HG02938 (cell line): Measurements from ENCODE around the gene CSRNP3.

Experiments used
- ATAC-seq: cut with Tn5 transposase; IDR thresholded peaks from one replicate; pipeline ENCODE4 v1.9.1; 2021; ENCODE audit warnings: mild to moderate bottlenecking, moderate library complexity; ENCODE audit not compliant: unreplicated experiment

Gene CSRNP3, protein sequence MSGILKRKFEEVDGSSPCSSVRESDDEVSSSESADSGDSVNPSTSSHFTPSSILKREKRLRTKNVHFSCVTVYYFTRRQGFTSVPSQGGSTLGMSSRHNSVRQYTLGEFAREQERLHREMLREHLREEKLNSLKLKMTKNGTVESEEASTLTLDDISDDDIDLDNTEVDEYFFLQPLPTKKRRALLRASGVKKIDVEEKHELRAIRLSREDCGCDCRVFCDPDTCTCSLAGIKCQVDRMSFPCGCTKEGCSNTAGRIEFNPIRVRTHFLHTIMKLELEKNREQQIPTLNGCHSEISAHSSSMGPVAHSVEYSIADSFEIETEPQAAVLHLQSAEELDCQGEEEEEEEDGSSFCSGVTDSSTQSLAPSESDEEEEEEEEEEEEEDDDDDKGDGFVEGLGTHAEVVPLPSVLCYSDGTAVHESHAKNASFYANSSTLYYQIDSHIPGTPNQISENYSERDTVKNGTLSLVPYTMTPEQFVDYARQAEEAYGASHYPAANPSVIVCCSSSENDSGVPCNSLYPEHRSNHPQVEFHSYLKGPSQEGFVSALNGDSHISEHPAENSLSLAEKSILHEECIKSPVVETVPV

DNA sequence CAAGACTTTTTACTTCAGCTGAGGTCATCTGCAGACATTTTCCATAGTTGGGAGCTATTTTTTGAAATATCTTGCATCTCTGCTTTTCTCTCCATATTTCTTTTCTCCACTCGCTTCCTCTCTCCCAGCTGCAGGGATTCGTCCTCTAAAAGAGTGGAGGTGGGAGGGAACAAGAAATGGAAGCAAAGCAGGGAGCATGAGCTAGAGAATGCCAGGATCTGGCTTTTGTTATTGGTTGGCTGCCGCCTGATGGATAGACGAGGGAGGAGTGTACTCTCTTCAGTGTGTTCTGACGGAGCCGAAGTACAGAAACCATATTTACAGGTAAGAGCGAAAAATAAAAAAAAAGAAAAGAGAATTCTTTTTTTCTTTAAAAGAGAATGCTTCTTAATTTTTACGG lies at the start of gene CSRNP3:
Gene CSRNP3 (plus strand): TSS at position 282 of the 400 bp plus-strand sequence. CDS start 125,368 bp downstream, outside the sequence.
- no peak for ATAC-seq

- no peak for ATAC-seq
Measured at GRCh38 chr2:165420231-165420630, 49.3 kb upstream of the CSRNP3 start.

DNA sequence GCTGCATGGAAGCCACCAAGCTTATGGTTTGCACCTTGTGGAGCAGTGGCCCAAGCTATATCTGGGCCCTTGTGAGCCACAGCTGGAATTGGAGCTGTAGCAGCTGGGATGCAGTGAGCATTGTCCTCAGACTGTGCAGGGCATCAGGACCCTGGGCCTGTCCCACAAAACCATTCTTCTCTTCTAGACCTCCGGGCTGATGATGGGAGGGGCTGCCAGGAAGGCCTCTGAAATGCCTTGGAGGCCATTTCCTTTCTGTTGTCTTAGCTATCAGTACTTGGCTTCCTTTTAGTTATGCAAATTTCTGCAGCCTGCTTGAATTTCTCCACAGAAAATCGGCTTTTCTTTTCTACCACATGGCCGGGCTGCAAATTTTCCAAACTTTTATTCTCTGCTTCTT lies 46.4 kb upstream of the CSRNP3 start:
- no peak for ATAC-seq

DNA sequence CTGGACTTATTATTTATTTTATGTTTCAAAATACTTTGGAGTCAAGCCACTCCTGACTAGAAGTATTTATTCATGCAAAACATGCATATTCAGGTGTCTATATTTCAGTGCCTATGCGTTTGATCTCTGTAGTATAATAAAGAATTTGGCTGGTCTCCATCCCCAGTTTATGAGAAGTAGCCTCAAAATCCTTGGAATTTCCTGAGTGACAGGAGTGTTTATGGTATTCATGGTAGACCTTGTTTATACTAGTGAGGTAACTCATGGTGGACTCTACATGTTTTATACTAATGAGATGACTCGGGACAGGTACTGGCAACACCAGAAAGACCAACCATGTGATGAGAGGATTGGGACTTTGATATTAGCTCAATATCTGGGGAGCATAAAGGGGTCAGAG lies 43.9 kb upstream of the CSRNP3 start:
- ATAC-seq: no peak

DNA sequence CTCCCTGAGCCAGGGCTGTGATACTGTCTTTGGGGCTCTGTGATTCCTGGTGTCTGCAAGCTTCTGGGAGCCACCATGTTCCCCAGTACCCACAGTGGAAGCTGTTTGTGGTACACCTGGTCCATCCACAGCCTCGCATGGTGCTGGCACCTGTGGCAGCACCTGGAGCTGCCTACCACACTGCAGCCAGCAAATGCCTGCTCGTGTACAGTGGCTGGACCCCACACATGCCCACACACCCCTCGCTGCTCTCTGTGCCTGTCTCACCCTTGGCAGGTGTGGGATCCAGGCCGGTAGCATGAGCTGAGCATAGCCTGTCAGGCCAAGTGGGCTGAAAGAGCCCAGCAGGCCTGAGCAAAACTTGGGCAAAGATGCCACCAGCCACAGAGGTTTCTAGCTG lies 41.8 kb upstream of the CSRNP3 start:
- ATAC-seq: no peak

- ATAC-seq: no peak
Measured at GRCh38 chr2:165428926-165429325, 40.6 kb upstream of the CSRNP3 start.

GRCh38 chr2:165431014-165431413 lies 38.5 kb upstream of the CSRNP3 start:
- no peak for ATAC-seq

GRCh38 chr2:165432234-165432966 lies 37.1 kb upstream of the CSRNP3 start:
- ATAC-seq: no peak

DNA sequence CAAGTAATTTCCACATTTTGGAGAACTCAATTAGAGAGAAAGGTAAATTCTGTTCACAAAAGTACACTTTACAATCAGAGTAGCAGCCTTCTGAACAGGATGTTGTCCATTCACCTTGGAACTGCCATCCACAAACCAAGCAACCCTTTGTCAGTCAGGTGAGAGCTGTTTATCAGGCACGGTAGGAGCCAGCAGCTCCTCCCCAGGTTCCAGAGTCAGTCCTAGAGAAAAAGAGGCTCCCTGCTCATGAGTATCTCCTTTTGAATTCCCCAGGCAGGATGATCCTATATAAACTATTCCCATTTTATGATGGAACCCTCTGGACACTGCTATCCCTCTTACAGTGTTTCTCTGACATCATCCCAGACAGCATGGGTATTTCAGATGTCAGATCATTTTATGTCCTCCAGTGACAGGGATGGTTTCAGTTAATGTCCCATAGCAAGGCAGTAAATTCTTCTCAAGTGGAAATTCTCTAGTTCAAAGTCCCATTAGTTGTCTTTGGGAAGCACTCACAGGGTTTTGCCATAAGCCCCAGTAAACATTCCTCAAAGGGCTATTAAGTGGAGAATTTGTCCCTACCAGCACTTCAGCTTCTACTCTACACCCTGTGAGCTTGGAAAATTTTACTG lies 34.5 kb upstream of the CSRNP3 start:
- no peak for ATAC-seq

GRCh38 chr2:165435611-165436010 lies 33.9 kb upstream of the CSRNP3 start:
- no peak for ATAC-seq

- ATAC-seq: peak; percentile 55
Measured at GRCh38 chr2:165436559-165436958, 32.9 kb upstream of the CSRNP3 start.

DNA sequence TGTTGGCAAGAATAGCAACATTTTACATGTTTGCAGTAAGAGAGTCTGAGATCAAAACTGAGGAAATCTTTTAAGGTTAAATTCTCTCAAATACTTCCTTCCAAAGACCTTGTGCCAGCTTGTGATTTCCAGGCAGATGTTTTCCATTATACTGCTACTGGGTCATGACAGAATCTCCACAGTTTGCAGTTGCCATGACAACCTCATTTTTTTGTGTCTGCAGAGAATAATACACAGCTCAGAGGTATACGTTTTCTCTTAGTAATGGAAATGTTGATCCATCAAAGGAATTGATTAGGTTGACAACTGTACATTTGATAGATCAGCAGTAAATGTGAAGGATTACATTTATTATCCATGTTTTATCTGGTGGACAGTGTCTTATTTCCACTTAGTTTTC lies 29.1 kb upstream of the CSRNP3 start:
- ATAC-seq: no peak

DNA sequence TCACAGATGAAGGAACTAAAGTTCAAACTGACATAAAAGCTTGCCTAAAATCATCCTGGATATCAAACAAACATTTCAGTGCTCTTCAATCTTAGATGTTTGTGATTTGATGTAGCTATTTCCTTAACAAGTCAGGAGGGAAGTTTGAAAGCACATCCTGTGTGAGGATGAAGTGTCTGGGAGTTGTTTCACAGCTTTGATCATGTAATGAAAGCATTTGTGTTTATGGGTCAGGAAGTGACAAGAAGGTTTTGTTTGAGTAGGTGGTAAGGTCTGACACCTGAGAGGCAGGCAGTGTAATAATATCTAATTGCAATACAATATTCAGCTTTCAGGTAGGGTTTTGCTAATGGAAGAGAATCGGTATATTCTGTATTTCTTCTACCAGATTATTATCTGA lies 26.0 kb upstream of the CSRNP3 start:
- no peak for ATAC-seq

DNA sequence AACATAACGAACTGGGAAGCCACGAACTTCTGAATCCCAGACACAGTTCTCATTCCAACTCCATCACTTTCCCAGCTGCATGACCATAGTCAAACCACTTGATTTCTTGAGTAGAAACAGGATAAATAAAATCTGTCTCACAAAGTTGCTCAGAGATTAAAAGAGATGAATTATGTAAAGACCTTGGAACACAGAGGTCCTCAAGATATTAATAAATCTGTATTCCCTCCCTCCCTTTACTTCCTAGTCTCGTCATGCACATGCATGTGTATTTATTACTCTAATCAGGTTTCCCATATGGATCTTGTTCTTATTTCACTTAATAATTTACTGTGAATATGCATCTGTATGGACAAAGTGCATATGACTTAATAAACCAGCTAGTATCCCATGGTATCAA lies 21.1 kb upstream of the CSRNP3 start:
- no peak for ATAC-seq

- ATAC-seq: no peak
Measured at GRCh38 chr2:165450156-165450555, 19.3 kb upstream of the CSRNP3 start.

GRCh38 chr2:165452327-165452726 lies 17.2 kb upstream of the CSRNP3 start:
- no peak for ATAC-seq

GRCh38 chr2:165453561-165454094 lies 15.9 kb upstream of the CSRNP3 start:
- no peak for ATAC-seq

GRCh38 chr2:165454905-165455304 lies 14.6 kb upstream of the CSRNP3 start:
- no peak for ATAC-seq

DNA sequence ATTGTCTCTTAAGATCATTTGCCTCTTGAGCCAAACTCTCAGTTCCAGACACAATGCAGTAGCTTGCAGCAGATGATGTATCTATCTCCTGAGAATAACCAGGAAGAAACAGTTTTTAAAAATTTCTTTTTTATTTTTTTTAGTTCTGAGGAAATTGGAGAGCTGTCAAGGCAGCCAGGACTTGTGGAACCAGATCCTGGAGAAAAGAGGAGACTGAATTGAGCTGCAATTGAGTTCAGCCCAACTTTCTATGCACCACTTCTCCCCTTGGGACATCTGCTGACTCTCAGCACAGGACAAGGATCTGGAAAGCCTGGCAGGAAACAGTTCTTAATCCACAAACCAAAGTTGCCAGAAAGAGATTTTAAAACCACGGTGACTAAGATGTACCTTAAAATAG lies 13.5 kb upstream of the CSRNP3 start:
- ATAC-seq: no peak

DNA sequence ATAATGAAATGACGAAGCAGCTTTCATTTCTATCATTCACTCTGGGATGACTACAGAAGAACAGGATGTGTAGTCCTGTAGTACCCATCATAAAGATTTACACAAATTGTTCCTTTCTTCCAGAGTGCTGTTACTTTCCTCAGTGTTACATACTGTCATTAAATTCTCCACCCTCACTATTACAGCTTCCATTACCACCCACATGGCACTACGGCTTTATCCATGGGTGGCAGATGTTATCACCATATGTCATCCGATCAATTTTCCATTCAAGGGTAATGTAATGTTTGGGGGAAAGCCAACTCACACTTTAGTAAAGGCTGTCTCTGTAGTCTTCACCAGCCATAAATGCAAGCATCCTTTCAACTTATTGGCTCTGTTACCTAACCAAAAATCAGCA lies 7.1 kb upstream of the CSRNP3 start:
- no peak for ATAC-seq

GRCh38 chr2:165466386-165466785 lies 3.1 kb upstream of the CSRNP3 start:
- no peak for ATAC-seq
